Measurements from ENCODE around the gene SHD. TPM values are rescaled to one million over a fixed set of nuclear protein-coding genes. Genes with fewer than 3 reads are reported as not detected.

Gene SHD
- total and polyA plus RNA-seq, 2 of the 13 experiments (the other 11 are each of a cell fraction or from before 2014, with no cell fraction given): 0.11 to 0.20 TPM

GRCh38 chr19:4328243-4328990 lies 49.4 kb downstream of the SHD start:
- no peak overlapping the region for H3K4me2 ChIP-seq (ENCODE audit: low read depth, low read length)
- ChIA-PET POLR2A (interaction anchor here (0.8 to 3.6 kb wide), 4 partner anchors 10 to 18 kb away, joined by 3 to 10 read pairs (median 4); partner anchors contain the start of genes MPND and STAP2), CTCF (ENCODE audit: low intra/inter-chr PET ratio, low total read pairs) (no interaction called here)
- no peak for DNase-seq (ENCODE audit: low spot score)
- no peak overlapping the region for H3K27ac ChIP-seq (ENCODE audit: extremely low read length, insufficient read depth, low read length)
- H4K20me1 ChIP-seq (ENCODE audit: insufficient read depth, low read length): no peaks in the 10 kb centered on the region
- no peaks in the 10 kb centered on the region for H3K4me1 ChIP-seq (ENCODE audit: insufficient read depth, low read length)
- WGBS (ENCODE audit: low lambda C conversion rate): 93% methylated on average over 41 of the region's 49 CpGs
- peaks cover 0 to 3% of the 10 kb centered on the region in 2 experiments; a peak in 1 of 5 replicates for H3K36me3 ChIP-seq (replicated peaks in 1 of 2; ENCODE audit: control insufficient read depth in 1 of 2, insufficient read depth in 2 of 2, low read length in 2 of 2)
- H3K9ac ChIP-seq (ENCODE audit: insufficient read depth, low read depth, low read length): no peak overlapping the region
- no peaks in the 10 kb centered on the region for H3K9me3 ChIP-seq (ENCODE audit: low read length)
- intact Hi-C loops (cut with micrococcal nuclease; ENCODE audit: unreplicated experiment): no loop called here
- no peaks in the 10 kb centered on the region for H3K27me3 ChIP-seq (ENCODE audit: control insufficient read depth in 1 of 2, insufficient read depth in 2 of 2, low read length in 2 of 2)
- H3K79me2 ChIP-seq (ENCODE audit: insufficient read depth, low read length): no peaks in the 10 kb centered on the region
- no peak overlapping the region for H3K4me3 ChIP-seq (replicated peaks in 1 of 3; ENCODE audit: insufficient read depth in 1 of 3, low read depth in 2 of 3, low read length in 3 of 3)
- in situ Hi-C loops (cut with HindIII; ENCODE audit: extremely low pct_ligation_motif_present, low pct_unique_long_range_greater_than_20kb): no loop called here
- no peak overlapping the region for H2AFZ ChIP-seq (ENCODE audit: low read length)
- peak; percentile 67 for ATAC-seq
- FAIRE-seq: no peak
- no TSS peak for BruUV-seq (replicated peaks)
- TF ChIP-seq, protein P1, sequence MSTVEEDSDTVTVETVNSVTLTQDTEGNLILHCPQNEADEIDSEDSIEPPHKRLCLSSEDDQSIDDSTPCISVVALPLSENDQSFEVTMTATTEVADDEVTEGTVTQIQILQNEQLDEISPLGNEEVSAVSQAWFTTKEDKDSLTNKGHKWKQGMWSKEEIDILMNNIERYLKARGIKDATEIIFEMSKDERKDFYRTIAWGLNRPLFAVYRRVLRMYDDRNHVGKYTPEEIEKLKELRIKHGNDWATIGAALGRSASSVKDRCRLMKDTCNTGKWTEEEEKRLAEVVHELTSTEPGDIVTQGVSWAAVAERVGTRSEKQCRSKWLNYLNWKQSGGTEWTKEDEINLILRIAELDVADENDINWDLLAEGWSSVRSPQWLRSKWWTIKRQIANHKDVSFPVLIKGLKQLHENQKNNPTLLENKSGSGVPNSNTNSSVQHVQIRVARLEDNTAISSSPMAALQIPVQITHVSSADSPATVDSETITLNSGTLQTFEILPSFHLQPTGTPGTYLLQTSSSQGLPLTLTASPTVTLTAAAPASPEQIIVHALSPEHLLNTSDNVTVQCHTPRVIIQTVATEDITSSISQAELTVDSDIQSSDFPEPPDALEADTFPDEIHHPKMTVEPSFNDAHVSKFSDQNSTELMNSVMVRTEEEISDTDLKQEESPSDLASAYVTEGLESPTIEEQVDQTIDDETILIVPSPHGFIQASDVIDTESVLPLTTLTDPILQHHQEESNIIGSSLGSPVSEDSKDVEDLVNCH (CRISPR knock-in tag; IDR thresholded peaks at IDR 0.05): no peak
- TF ChIP-seq KDM5B (CRISPR knock-in tag; IDR thresholded peaks at IDR 0.05; ENCODE audit: borderline replicate concordance) (no peak), ZBTB38 (CRISPR knock-in tag; IDR thresholded peaks at IDR 0.05) (peak; percentile 51; the same call in 1 of the 2 replicates), POLR2G (IDR thresholded peaks at IDR 0.05; ENCODE audit: low read depth, low read length) (no peak)
- TF ChIP-seq, protein P2, sequence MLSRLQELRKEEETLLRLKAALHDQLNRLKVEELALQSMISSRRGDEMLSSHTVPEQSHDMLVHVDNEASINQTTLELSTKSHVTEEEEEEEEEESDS (CRISPR knock-in tag; IDR thresholded peaks at IDR 0.05; ENCODE audit: borderline replicate concordance): no peak
- TF ChIP-seq, protein P3, sequence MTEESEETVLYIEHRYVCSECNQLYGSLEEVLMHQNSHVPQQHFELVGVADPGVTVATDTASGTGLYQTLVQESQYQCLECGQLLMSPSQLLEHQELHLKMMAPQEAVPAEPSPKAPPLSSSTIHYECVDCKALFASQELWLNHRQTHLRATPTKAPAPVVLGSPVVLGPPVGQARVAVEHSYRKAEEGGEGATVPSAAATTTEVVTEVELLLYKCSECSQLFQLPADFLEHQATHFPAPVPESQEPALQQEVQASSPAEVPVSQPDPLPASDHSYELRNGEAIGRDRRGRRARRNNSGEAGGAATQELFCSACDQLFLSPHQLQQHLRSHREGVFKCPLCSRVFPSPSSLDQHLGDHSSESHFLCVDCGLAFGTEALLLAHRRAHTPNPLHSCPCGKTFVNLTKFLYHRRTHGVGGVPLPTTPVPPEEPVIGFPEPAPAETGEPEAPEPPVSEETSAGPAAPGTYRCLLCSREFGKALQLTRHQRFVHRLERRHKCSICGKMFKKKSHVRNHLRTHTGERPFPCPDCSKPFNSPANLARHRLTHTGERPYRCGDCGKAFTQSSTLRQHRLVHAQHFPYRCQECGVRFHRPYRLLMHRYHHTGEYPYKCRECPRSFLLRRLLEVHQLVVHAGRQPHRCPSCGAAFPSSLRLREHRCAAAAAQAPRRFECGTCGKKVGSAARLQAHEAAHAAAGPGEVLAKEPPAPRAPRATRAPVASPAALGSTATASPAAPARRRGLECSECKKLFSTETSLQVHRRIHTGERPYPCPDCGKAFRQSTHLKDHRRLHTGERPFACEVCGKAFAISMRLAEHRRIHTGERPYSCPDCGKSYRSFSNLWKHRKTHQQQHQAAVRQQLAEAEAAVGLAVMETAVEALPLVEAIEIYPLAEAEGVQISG (CRISPR knock-in tag; IDR thresholded peaks at IDR 0.05): no peak
- TF ChIP-seq, protein P4, sequence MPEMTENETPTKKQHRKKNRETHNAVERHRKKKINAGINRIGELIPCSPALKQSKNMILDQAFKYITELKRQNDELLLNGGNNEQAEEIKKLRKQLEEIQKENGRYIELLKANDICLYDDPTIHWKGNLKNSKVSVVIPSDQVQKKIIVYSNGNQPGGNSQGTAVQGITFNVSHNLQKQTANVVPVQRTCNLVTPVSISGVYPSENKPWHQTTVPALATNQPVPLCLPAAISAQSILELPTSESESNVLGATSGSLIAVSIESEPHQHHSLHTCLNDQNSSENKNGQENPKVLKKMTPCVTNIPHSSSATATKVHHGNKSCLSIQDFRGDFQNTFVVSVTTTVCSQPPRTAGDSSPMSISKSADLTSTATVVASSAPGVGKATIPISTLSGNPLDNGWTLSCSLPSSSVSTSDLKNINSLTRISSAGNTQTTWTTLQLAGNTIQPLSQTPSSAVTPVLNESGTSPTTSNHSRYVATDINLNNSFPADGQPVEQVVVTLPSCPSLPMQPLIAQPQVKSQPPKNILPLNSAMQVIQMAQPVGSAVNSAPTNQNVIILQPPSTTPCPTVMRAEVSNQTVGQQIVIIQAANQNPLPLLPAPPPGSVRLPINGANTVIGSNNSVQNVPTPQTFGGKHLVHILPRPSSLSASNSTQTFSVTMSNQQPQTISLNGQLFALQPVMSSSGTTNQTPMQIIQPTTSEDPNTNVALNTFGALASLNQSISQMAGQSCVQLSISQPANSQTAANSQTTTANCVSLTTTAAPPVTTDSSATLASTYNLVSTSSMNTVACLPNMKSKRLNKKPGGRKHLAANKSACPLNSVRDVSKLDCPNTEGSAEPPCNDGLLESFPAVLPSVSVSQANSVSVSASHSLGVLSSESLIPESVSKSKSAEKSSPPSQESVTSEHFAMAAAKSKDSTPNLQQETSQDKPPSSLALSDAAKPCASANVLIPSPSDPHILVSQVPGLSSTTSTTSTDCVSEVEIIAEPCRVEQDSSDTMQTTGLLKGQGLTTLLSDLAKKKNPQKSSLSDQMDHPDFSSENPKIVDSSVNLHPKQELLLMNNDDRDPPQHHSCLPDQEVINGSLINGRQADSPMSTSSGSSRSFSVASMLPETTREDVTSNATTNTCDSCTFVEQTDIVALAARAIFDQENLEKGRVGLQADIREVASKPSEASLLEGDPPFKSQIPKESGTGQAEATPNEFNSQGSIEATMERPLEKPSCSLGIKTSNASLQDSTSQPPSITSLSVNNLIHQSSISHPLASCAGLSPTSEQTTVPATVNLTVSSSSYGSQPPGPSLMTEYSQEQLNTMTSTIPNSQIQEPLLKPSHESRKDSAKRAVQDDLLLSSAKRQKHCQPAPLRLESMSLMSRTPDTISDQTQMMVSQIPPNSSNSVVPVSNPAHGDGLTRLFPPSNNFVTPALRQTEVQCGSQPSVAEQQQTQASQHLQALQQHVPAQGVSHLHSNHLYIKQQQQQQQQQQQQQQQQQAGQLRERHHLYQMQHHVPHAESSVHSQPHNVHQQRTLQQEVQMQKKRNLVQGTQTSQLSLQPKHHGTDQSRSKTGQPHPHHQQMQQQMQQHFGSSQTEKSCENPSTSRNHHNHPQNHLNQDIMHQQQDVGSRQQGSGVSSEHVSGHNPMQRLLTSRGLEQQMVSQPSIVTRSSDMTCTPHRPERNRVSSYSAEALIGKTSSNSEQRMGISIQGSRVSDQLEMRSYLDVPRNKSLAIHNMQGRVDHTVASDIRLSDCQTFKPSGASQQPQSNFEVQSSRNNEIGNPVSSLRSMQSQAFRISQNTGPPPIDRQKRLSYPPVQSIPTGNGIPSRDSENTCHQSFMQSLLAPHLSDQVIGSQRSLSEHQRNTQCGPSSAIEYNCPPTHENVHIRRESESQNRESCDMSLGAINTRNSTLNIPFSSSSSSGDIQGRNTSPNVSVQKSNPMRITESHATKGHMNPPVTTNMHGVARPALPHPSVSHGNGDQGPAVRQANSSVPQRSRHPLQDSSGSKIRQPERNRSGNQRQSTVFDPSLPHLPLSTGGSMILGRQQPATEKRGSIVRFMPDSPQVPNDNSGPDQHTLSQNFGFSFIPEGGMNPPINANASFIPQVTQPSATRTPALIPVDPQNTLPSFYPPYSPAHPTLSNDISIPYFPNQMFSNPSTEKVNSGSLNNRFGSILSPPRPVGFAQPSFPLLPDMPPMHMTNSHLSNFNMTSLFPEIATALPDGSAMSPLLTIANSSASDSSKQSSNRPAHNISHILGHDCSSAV (CRISPR knock-in tag; IDR thresholded peaks at IDR 0.05; ENCODE audit: borderline replicate concordance): no peak
